Activated CD4-positive, CD25-positive, alpha-beta regulatory T cell treated with anti-CD3 and anti-CD28 coated beads, Interleukin-2, amount 50 U/mL, for 72 hours (primary cell): Measurements from ENCODE around the gene SLC6A13.
"Not testable (repeated sequence)": the region's sequence is repeated elsewhere in the genome, so short reads cannot be mapped to it uniquely, and the experiment has no call there.

ENCODE experiments used
- DNase-seq: peaks from one replicate; pipeline ENCODE4 v3.0.0; 2021

SLC6A13 gene

DNA sequence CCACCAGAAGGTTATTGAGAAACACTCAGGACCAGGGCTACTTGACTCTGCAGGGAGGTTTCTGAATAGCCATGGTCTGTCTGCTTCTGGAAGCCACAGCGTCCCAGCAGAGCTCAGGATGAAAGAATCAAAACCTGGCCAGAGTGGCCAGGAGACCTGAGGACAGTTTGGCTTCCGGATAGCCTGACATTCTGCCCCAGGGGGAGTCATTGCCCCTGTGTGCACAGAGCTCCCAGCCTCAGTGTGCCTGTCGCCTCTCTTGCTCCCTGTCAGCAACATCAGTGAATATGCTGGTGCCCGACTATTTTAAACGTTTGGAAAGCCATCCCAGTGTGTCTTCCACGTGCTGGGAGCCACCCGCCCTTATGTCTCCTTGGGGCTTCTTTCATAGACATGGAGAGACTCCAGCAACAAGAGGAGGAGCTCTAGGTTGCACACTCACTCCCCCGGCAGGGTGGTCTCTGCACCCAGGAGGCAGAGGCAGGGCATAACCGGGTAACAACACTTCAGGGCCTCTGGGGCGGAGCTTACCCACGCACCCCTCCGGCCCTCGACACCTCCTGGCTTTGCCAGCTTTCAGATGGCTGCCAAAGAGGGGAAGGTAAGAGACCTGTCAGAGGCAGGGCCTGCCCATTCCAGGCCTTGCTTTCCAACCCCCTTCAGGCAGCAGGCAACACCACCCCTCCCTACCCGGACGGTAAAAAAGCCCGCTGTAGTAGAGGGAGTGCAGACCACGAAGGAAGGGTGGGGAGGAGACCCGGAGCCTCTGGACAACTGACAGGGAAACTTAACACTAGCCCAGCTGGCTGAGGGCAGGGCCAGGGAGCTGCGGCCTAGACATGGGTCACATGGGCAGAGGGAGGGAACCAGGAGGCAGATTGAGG, 29.7 kb downstream of the SLC6A13 start:
- no peak for DNase-seq

DNA sequence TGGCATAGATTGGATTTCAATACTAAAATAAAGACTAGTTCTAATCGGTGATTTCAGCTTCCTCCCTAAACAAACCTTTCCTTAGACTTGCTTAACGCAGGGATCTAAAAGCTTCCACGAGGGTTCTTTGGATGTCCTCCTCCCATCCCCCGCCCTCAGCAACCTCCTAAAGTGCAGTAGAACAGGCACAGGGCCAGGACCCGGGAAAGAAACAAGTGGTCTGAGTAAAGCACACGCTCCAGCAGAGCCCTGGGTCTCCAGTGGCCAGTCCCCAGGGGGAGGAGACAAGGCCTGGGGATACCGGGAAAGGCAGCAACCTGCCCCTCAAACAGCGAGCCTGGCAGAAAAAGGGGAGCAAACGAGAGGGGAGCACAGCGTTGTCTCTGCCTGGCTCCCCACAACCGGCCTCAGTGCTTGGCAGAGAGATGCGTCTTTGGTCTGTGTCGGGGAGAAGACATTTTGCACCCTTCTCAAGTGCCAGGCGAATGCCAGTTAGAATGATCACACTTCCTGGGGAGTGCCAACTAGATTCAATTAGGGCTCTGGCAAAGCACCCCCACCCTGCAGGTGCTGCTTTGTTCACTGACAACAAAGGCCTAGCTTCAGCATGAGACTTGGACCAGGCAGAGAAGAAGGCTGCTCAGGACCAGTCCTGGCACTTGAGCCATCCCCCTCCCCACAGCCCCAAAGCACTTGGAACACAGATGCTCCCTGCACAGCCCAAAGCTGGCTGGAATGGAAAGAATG, 31.5 kb downstream of the SLC6A13 start:
- DNase-seq: no peak

DNA sequence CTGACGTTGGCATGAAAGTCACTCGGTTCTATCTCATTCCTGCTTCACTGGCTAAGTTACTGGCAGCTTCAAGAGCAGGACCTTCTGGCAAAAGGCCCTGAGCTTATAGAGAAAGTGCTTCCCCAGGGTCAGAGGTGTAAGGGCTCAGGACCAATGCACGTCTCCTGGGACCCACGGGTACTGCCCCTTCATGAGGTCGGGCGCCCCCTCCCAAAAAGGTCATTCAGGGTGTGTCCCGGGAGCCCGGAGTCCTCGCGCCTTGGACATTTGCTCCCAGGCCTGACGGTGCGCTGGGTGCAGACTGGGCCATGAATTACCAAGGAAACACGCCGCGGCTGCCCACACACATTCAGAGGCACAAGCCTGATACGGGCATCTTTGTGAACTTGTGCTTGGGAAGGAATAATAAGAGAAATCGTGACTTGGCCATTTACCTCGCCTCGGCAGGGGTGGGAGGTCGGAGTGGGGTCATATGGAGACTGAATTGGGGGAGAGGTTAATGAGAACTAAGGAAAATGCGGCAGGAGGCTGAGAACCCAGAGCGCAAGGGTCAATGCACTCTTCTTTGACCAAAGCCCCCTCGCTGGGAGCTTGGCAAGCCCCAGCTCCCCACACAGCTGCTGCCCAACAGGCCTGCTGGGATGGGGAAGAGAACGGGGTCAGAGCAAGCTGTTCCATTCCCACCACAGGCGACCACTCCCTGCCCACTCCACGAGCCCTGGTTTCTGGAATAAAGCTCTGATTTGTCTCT, 33.0 kb downstream of the SLC6A13 start:
- no peak for DNase-seq

DNA sequence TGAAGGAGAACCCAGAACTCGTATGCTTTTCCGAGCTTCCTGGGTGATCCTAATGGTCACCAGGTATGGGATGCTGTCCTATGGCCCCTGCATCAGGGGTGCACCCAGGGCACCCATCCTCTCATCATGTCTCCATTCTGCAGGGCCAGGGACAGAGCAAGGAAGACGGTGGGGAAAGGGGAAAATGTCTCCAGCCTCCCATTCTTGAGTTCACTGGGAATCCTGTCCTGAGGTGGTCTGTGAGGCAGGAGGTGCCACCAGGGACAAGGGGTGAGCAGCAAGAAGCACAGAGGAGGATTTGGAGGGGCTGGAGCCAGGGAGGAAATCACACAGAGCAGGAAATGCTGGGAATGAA, 33.8 kb downstream of the SLC6A13 start:
- DNase-seq: no peak

DNA sequence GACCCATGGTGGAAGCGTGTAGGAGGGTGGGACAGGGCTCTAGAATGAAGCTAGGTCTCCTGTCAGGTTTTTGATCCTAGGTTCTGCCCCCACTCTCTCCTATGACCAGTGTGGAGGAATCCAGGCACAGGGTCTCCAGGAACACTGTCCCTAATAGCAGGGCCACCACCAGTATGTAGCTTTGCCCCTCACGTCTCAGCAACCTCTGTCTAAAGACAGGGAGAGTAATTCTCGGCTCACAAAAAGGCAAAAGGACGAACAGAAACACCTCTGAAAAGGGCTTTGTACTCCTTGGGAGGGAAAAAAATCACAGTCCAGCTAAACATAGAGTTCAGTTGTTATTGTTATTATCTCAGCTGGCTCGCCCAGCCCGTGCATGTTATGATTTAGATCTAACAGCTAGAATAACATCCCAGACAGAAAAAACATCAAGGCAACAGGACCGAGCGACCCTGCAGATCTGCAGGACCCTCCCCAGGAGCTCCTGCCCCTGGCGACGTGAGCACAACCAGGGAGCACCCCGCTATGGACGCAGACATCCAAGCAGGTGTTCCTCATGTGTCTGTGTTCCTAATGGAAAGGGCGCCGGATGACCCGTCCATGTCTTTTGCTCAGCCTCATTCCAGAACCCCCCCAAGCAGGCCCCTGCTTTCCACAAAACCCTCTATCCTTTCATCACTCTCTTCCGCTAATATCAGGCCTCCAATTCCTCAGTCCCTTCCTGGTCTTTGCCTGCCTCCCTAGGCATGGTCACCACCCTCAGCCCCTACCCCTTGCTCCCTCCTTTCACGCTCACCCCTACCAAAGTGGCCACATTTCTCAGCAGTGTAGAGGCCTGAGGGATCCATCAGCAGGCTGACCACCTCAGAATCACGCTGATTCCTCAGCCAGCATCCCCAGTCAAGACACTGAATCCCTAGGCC, 34.5 kb downstream of the SLC6A13 start:
- DNase-seq: no peak

DNA sequence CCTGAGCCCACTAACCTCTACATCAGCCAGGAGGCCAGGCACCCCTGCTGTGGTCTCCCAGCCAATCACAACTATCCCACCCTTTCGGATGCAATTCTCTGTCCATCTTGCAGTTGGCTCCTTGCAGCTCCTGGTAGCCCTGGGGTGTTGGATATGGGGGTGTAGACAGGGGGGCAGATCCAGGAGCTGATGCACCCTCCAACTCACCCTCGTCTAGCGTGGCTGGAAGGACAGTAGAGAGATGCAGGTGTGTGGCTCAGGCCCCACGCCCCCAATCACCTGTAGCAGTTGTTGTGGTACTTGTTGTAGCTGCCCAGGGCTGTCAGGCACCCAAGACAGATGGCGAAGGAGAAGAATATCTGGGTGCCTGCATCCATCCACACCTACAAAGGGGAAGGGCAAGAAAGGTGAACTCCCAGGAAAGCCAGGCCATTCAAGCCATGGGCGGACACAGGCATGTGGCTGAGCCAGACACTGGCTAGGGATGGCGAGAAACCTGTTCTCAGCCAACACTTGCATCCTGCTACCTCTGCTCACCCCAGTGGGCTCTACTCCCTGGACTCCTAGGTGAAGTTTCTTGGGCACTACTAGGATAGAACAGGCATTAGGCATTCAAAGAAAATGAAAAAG, 35.2 kb downstream of the SLC6A13 start:
- no peak for DNase-seq

DNA sequence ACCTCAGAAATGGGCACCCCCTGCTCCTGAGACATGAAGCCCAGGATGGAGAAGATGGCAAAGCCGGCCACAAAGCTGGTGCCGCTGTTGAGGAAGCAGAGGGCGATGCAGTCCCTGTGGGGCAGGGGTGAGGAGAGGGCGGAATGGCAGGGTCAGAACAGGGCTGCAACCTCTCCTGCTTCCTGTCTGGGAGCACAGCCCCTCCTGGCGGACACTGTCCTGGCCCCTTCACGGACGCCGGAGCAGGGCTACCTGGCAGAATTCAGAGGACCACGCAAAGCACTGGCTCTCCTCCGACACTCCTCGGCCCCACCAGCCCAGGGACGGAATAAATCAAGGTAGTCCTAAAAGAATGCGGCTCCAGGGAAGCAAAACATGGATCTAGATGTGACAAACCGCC, 36.2 kb downstream of the SLC6A13 start:
- DNase-seq: no peak

DNA sequence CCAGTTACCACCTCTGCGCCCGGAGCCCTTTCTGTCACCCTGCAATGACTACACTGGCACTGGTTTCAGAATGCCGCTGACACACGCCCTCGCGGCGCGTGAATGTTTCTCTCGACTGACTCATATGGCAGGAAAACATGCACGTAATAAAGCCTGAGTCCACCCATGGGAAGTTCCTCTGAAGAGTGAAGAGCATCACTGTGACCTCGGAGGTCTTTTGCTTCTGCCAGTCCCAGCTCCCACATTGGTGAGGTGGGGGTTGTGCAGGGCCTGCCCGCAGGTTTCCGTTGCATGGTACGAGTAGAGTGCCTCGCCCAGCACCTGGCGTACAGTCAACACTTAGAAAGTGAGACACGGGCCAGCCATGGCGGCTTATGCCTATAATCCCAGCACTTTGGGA, 37.6 kb downstream of the SLC6A13 start:
- no peak for DNase-seq

DNA sequence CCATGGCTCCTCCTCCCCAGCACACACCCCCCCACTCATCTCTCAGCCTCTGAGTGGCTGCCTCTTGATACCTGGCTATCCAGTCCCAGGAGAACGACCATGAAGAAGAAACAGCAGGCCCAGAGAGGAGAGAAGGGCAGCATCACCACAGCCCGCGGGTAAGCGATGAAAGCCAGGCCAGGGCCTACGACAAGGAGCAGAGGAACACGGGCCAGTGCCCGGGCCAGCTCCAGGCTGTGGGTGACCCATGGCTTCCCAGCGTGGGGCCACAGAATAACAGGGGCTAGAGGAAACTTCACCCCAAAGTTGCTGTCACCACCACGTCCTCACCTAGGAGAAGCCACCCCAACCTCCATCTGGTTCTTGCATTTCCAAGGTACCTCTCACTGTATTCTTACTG, 38.3 kb downstream of the SLC6A13 start:
- no peak for DNase-seq

DNA sequence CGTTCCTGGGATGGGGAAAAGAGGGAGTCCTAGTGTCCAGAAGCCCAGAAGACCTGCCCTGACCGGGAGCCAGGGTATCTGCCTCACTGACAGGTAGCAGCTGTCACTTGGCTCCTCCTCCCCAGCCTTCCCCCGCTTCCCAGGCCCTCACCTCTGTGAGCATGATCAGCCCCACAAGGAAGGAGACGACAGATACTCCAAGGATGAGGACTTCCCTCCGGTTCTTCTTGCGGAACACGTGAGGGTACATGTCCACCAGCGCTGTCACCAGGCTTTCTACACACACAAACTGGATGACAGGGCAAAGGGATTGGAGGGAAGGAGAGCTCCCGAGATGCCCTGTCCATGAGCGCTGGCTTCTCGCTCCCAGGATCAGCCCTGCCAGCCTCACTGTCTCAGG, 38.8 kb downstream of the SLC6A13 start:
- DNase-seq: no peak

DNA sequence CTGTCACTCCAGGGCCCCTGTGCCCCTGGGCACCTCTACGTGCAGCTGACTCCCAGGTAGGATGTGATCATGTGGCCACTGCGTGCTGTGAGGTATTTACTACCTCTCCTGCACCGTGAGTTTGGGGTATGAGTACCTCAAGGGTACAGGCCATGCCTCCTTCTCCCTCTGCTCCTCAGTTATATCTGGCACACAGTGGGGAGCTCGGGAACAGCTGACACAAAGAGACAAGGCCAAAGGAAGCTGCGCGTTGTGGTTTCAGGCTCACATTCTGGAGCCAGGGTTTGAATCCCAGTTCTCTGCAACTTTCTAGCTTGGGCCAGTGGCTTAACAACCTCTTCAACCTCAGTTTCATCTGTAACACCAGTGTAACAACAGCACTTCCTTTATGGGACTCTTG, 40.9 kb downstream of the SLC6A13 start:
- no peak for DNase-seq

DNA sequence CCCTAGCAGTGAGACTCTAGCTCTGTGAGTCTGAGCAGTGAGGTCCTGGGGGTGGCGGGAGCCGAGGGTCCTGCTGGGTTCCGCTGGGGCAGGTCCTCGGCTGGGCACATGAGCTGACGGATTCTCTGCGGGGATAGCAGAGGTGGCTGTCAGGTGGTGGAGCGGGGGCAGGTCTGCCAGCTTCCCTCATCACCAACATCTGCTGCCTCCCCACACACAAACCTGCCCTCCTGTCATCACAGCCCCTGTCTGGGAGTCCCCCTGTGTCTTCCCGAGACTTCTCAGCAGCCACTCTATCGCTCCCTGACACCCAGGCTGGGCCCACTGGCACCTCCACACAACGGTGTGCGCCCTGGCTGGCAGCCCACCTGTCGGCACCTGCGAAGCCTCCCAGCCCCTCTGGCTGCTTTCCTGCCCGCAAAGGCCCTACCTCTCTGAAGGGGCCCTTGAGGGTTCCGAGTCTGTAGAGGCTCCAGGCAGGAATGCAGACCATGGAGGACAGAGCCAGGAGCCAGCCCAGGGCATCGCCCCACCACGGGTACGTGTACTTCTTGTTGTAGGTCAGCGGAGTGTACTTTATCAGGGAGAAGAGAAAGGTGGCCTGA, 41.6 kb downstream of the SLC6A13 start:
- DNase-seq: no peak

DNA sequence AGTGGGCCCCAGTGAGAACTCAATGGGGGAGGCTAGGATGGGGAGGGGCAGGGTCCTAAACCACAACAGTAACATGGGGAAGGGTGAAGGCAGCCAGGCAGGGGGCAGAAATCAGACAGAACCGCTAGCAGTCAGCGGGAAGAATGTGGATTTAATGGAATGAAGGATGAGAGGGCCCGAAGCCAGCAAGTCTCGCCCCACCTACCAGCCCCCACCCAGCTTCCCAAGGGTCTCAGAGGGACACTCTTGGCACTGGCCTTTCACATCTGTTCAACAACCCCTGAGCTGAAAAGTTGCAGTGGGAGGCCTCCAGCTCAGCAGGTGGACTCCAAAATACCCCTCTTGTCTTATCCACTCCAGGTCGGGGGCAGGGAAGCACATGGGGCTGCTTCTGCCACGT, 42.1 kb downstream of the SLC6A13 start:
- DNase-seq: no peak

DNA sequence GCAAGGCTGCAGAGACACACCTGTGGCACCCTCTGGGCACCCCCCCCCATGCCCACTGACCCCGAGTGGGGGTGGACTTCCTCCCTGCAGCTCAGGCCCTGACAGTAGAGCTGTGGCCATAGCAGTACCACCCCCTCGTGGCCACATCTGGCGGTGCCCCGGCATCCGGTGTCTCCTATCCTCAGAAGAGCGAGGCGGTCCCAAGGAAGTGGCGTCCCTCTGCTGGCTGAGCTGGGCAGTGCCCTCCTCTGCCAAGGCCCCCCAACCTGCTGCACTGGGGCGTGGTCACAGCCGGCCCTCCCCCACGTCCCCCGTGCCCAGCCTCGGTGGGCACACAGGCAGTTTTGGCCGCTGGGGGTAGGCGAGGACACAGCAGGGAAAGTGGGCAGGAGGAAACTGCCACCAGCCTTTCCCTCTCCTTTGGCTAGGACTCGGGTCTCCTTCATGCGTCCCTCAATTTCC, 42.7 kb downstream of the SLC6A13 start:
- DNase-seq: peak; percentile 43

DNA sequence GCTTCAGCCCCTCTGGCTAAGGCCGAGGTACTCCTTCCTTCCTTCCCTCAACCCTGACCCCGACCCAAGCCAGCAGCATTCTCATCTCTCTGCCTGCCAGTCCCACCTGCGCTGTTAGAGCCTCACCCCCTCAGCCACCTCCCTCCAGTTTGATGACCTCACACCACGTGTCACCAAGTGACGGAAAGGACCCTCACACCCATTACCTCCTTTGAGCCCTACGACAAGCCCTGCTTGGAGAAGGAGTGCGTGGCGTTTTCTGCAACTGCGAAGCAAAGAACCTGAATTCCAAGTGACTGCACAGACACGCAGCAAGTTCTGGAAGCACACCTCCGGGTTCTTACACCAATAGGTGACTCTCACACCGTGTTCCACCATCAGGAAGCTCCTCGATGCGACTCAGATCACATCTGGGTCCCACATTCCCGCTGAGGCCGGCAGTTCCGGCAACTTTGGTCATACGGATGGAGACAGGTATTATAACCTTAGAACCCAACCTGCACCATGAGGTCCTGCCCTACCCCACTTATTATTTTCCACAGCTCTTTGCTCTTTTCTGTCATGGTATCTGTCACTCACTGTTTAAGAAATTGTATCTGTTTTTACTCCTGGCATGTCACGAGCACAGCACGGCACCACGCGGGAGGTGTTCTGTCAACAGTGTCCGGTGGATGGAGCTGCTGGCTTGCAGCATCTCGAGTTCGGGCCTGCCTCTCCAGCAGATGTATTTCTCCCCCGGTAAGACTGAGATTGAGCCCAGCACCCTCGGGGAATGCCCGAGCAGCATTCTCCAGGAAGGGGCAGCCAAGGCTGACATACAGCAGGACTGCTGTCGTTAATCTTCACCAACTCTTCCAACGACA, 43.7 kb downstream of the SLC6A13 start:
- no peak for DNase-seq

DNA sequence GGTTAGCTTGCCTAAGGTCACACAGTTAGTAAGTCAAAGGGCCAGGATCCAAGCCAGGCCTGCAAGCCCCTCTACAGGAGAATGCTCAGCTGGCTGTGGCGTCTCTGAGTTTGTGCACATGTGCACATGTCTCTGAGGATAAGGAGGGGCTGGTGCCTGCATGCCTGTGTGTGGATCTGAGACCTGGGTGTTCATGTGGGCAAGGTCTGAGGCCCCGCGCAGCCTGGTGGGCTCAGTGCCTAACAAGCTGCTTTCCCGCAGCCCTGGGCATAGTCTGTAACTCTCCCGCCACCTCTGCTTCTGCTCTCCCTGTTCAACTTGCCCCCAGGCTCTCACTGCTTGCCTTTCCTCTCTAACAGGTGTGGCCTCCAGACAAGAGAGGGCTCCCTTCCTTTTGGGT, 44.4 kb downstream of the SLC6A13 start:
- DNase-seq: no peak

DNA sequence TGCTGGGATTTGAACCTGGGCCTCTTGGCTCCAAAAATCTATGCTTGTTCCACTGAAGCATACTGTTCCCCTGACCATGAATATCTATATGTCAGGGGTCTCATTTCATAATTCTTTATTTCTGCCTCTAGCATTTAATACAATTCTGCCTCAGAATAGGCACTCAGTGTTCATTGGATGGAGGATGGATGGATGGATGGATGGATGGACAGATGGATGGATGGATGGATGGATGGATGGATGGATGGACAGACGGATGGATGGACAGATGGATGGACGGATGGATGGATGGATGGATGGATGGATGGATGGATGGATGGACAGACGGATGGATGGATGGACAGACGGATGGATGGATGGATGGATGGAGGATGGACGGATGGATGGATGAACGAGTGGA, 45.6 kb downstream of the SLC6A13 start:
- not testable (repeated sequence) for DNase-seq

DNA sequence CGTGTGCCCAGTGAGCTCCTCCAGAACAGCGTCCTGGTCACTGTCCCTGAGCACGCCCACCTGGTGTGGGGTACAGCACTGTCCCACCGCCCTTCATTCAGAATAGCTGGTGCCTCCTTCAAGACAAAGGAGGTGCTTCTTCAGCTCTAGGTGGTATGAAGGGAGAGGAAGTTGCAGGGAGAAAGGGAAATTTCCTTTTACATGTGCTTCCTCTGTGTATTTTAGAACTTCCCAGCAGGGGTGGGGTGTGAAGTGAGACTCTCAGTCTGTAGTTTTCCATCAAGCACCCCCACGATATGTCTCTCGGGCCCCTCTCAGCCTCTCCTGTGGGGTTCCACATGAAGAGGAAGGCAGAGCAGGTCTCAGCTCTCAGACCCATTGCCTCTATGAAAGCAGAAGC, 47.5 kb downstream of the SLC6A13 start:
- no peak for DNase-seq

DNA sequence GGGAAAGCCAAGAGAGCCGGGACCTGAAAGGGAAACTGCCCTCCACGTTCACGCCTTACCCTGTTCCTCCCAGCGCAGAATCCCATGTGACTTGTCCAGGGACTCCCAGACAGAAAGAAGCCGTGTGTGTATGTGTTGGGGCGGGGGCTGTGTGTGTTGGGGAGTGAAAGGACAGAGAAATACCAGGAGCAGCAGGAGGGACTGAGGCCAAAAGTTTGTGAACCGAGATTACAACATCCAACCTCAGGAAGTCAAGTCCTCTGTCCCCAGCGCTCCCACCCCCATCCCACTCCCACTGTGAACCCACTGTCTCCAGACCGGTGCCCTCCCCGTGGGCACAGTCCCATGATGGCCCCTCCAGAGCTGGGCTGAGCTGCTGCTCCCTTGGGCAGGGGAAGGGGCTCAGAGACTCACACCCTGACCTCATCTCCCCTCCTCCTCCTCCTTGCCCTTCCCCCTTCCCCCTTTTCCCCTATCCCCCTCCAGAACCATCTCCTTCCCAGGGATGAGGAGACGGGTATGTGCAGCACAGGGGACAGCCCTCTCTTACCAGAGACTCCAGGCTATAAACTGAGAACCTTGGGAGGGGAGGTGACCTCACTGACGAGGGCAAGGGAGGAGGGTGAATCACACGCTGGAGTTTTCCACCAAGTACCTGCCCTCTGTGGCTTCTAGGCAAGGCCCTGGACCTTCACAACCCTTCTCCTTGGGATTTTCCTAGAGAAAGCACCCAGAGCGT, 48.5 kb downstream of the SLC6A13 start, which contains the start of gene SLC6A12:
Gene SLC6A12 (minus strand): TSS at position 155 of the 739 bp plus-strand sequence. CDS start 4,171 bp downstream, outside the sequence.
- no peak for DNase-seq

DNA sequence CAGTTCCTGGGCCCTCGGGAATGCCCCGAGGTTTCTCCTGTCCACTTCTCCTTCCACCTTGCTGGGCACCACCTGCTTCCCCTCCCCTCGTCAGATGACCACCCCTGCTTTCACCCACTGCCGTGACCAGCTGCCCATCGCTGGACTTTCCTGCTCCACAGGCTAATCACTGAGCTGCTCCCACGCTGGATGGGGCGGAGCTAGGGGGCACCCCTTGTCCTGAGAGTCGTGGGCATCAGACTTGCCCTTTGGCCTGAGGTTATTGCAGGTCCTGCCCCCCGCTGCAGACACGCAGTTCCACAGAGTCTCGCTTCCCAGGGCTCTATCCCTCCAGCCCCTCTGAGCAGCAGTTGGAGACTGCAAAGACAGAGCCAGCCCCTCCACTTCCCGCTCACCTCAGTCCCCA, 49.1 kb downstream of the SLC6A13 start:
- DNase-seq: no peak
